Stimulated activated CD4-positive, alpha-beta T cell treated with anti-CD3 and anti-CD28 coated beads, Interleukin-15, amount 100 ng/mL, for 48 hours (primary cell): ENCODE data around the gene FBP1.

Experiments
- DNase-seq, 2 donors: peaks; one replicate each; pipeline ENCODE4 v3.0.0-alpha.2; 2020; ENCODE audit warnings: low read depth in 2 of 2

The FBP1 gene

GRCh38 chr9:94656200-94656599, 16.9 kb upstream of the FBP1 start:
- peak in 1 of 2 donors; percentile 24 for DNase-seq

GRCh38 chr9:94655739-94656138, 16.4 kb upstream of the FBP1 start:
- no peak for DNase-seq

- no peak for DNase-seq
Measured at GRCh38 chr9:94654165-94654894, 15.0 kb upstream of the FBP1 start.

GRCh38 chr9:94650949-94651348, 11.6 kb upstream of the FBP1 start:
- DNase-seq, result no peak

GRCh38 chr9:94649100-94649819, 9.9 kb upstream of the FBP1 start:
- DNase-seq, result no peak

- no peak for DNase-seq
Measured at GRCh38 chr9:94648185-94648584, 8.9 kb upstream of the FBP1 start.

- DNase-seq, result no peak
Measured at GRCh38 chr9:94645901-94646300, 6.6 kb upstream of the FBP1 start.

- no peak for DNase-seq
Measured at GRCh38 chr9:94644543-94644942, 5.2 kb upstream of the FBP1 start.

- DNase-seq, result no peak
Measured at GRCh38 chr9:94643741-94644140, 4.4 kb upstream of the FBP1 start.

GRCh38 chr9:94643176-94643575, 3.9 kb upstream of the FBP1 start:
- DNase-seq, result no peak

- DNase-seq, result no peak
Measured at GRCh38 chr9:94642501-94642900, 3.2 kb upstream of the FBP1 start.

- DNase-seq, result no peak
Measured at GRCh38 chr9:94639999-94640376, 670 bp upstream of the FBP1 start.

GRCh38 chr9:94638335-94639060, 820 bp downstream of the FBP1 start:
- no peak for DNase-seq

- DNase-seq, result no peak
Measured at GRCh38 chr9:94632737-94633136, 6.6 kb downstream of the FBP1 start.

GRCh38 chr9:94631599-94631998, 7.7 kb downstream of the FBP1 start:
- no peak for DNase-seq

- DNase-seq, result no peak
Measured at GRCh38 chr9:94630833-94631232, 8.5 kb downstream of the FBP1 start.

GRCh38 chr9:94630281-94630680, 9.0 kb downstream of the FBP1 start:
- no peak for DNase-seq

GRCh38 chr9:94627287-94627686, 12.0 kb downstream of the FBP1 start:
- DNase-seq, result no peak

- no peak for DNase-seq
Measured at GRCh38 chr9:94625835-94626234, 13.5 kb downstream of the FBP1 start.

- no peak for DNase-seq
Measured at GRCh38 chr9:94624629-94625028, 14.7 kb downstream of the FBP1 start.

GRCh38 chr9:94623253-94623652, 16.1 kb downstream of the FBP1 start:
- no peak for DNase-seq

GRCh38 chr9:94622087-94622800, 17.1 kb downstream of the FBP1 start:
- DNase-seq, result no peak
